ENCODE results near the gene ZFP69B. TPM values are rescaled to one million over a fixed set of nuclear protein-coding genes. Genes with fewer than 3 reads are reported as not detected.

The ZFP69B gene
- total and polyA plus RNA-seq, 2 of the 8 experiments (the other 6 are each of a cell fraction or from before 2014, with no cell fraction given): 1.7 to 8.2 TPM

GRCh38 chr1:40414331-40414730 lies 35.9 kb upstream of the ZFP69B start:
- Histone ChIP-seq H2BK20ac (ENCODE audit: low read length) (no peak overlapping the region), H3K9ac (replicated peaks in 1 of 4; ENCODE audit: extremely low read depth in 1 of 4, low read depth in 3 of 4, low read length in 3 of 4) (no peak overlapping the region), H3K18ac (ENCODE audit: extremely low read depth, low read length) (no peak overlapping the region), H3K36me3 (ENCODE audit: control insufficient read depth in 2 of 4, insufficient read depth in 4 of 4, low read length in 3 of 4) (peaks cover 0 to 3% (median 0%) of the 10 kb centered on the region in 4 experiments; a peak in 1 of 8 replicates), H3K79me1 (ENCODE audit: low read depth, low read length) (no peaks in the 10 kb centered on the region), H2BK12ac (ENCODE audit: low read depth, low read length) (no peak overlapping the region), H2AFZ (ENCODE audit: low read length) (no peak overlapping the region), H3K4me3 (ENCODE audit: extremely low read depth in 1 of 4, insufficient read depth in 2 of 4, low read depth in 3 of 4, low read length in 4 of 4) (no peak overlapping the region), H2BK15ac (ENCODE audit: low read length) (no peak overlapping the region), H3K4ac (replicated peaks; ENCODE audit: insufficient read length, low read depth, low read length) (no peak overlapping the region), H4K20me1 (replicated peaks in 1 of 2; ENCODE audit: control insufficient read depth in 1 of 2, insufficient read depth in 2 of 2, low read length in 2 of 2) (no peaks in the 10 kb centered on the region), H3K23ac (ENCODE audit: insufficient read length) (no peak overlapping the region), H3K9me3 (ENCODE audit: insufficient read depth in 2 of 2, low read depth in 1 of 2, low read length in 1 of 2) (no peaks in the 10 kb centered on the region), H4K91ac (replicated peaks; ENCODE audit: insufficient read length, low read length) (no peak overlapping the region), H3K4me1 (replicated peaks in 1 of 4; ENCODE audit: control insufficient read depth in 3 of 4, insufficient read depth in 4 of 4, low read length in 3 of 4) (peaks cover 0 to 4% (median under 1%) of the 10 kb centered on the region in 4 experiments; a peak in 2 of 7 replicates), H3K79me2 (ENCODE audit: control insufficient read depth in 1 of 2, insufficient read depth in 2 of 2, low read length in 2 of 2) (no peaks in the 10 kb centered on the region), H2BK5ac (ENCODE audit: low read depth, low read length) (no peak overlapping the region), H2AK5ac (ENCODE audit: low read depth, low read length) (no peak overlapping the region), H3K27me3 (replicated peaks in 1 of 4; ENCODE audit: control insufficient read depth in 3 of 4, extremely low read depth in 1 of 4, insufficient read depth in 3 of 4, low read length in 3 of 4) (no peaks in the 10 kb centered on the region), H3K14ac (ENCODE audit: insufficient read length) (no peak overlapping the region), H4K8ac (ENCODE audit: extremely low read depth, insufficient read depth, low read length) (no peak overlapping the region), H2BK120ac (replicated peaks; ENCODE audit: low read depth, low read length) (no peak overlapping the region), H4K5ac (ENCODE audit: insufficient read length, low read depth, low read length) (no peak overlapping the region), H3K56ac (replicated peaks; ENCODE audit: insufficient read length, low read depth, low read length) (no peak overlapping the region), H3K23me2 (ENCODE audit: low read depth, low read length) (no peaks in the 10 kb centered on the region), H3K27ac (ENCODE audit: low read depth, low read length) (no peak overlapping the region), H3K4me2 (ENCODE audit: insufficient read depth in 1 of 2, low read depth in 2 of 2, low read length in 2 of 2) (no peak overlapping the region)
- WGBS, 2 experiments (ENCODE audit: extremely low coverage in 1 of 2, insufficient coverage in 1 of 2, insufficient read length in 1 of 2, insufficient replicate concordance in 2 of 2, low coverage in 1 of 2, low lambda C conversion rate in 2 of 2, missing lambda C conversion rate in 1 of 2): 87% methylated on average over 3 of the region's 3 CpGs; no CpG with 5 or more reads in 1 of the 2 experiments
- ChIA-PET CTCF (ENCODE audit: partially characterized antibody) (interaction anchor here (1.1 to 2.1 kb wide), 3 partner anchors 10 to 261 kb away, joined by 4 to 5 read pairs (median 5); no protein-coding TSS in a partner anchor), POLR2A (ENCODE audit: partially characterized antibody) (no interaction called here)
- FAIRE-seq (no peak), DNase-seq (ENCODE audit: low read depth in 1 of 2, low spot score in 2 of 2) (no peak)
- TF ChIP-seq BCL11A (IDR thresholded peaks at IDR 0.05; ENCODE audit: low read depth in 2 of 2, low read length in 2 of 2): no peak
